Midbrain (tissue), 1 donor: ENCODE measurements around the gene EYS.
A peak's percentile ranks its signal among the peaks of the same experiment; 100 is the strongest.
"Not testable (repeated sequence)": the region's sequence is repeated elsewhere in the genome, so short reads cannot be mapped to it uniquely, and the experiment has no call there.

ENCODE experiments used
- DNase-seq: peaks from one replicate; lab custom pipeline; 2025; lab: John Stamatoyannopoulos, UW

EYS gene

GRCh38 chr6:63793465-63794137, 1913.4 kb downstream of the EYS start:
- no peak for DNase-seq

GRCh38 chr6:63792736-63793464, 1914.1 kb downstream of the EYS start:
- no peak for DNase-seq

- no peak for DNase-seq
Measured at GRCh38 chr6:63790334-63790733, 1916.7 kb downstream of the EYS start.

GRCh38 chr6:63789699-63790098, 1917.3 kb downstream of the EYS start:
- DNase-seq, result no peak

- no peak for DNase-seq
Measured at GRCh38 chr6:63788569-63788968, 1918.5 kb downstream of the EYS start.

- no peak for DNase-seq
Measured at GRCh38 chr6:63787021-63787420, 1920.0 kb downstream of the EYS start.

- DNase-seq, result no peak
Measured at GRCh38 chr6:63785006-63785405, 1922.0 kb downstream of the EYS start.

- no peak for DNase-seq
Measured at GRCh38 chr6:63783096-63783495, 1923.9 kb downstream of the EYS start.

GRCh38 chr6:63774961-63775360, 1932.1 kb downstream of the EYS start:
- DNase-seq, result no peak

- no peak for DNase-seq
Measured at GRCh38 chr6:63773200-63773599, 1933.8 kb downstream of the EYS start.

GRCh38 chr6:63765828-63766227, 1941.2 kb downstream of the EYS start:
- no peak for DNase-seq

- DNase-seq, result peak; percentile 51
Measured at GRCh38 chr6:63764318-63764916, 1942.6 kb downstream of the EYS start.

- DNase-seq, result no peak
Measured at GRCh38 chr6:63760199-63760598, 1946.8 kb downstream of the EYS start.

- DNase-seq, result no peak
Measured at GRCh38 chr6:63759605-63760105, 1947.4 kb downstream of the EYS start.

- no peak for DNase-seq
Measured at GRCh38 chr6:63757826-63758225, 1949.2 kb downstream of the EYS start.

- not testable (repeated sequence) for DNase-seq
Measured at GRCh38 chr6:63757275-63757674, 1949.8 kb downstream of the EYS start.

- no peak for DNase-seq
Measured at GRCh38 chr6:63750400-63750799, 1956.6 kb downstream of the EYS start.

GRCh38 chr6:63745784-63746183, 1961.2 kb downstream of the EYS start:
- DNase-seq, result no peak

GRCh38 chr6:63744810-63745209, 1962.2 kb downstream of the EYS start:
- DNase-seq, result no peak

- no peak for DNase-seq
Measured at GRCh38 chr6:63743691-63744090, 1963.3 kb downstream of the EYS start.

- DNase-seq, result no peak
Measured at GRCh38 chr6:63742060-63742459, 1965.0 kb downstream of the EYS start.

- DNase-seq, result no peak
Measured at GRCh38 chr6:63740709-63741108, 1966.3 kb downstream of the EYS start.

- DNase-seq, result no peak
Measured at GRCh38 chr6:63739094-63739687, 1967.8 kb downstream of the EYS start.
